ENCODE data around the gene MAP3K3.
"Not testable (repeated sequence)": the region's sequence is repeated elsewhere in the genome, so short reads cannot be mapped to it uniquely, and the experiment has no call there.

Gene MAP3K3

GRCh38 chr17:63718988-63719387 is 96.8 kb downstream of the MAP3K3 start:
- no peak overlapping the region for H3K4me3 ChIP-seq (ENCODE audit: insufficient read depth in 1 of 2, low read depth in 1 of 2, low read length in 2 of 2)
- no peak overlapping the region for H3K27ac ChIP-seq (ENCODE audit: low read length, poor library complexity, severe bottlenecking)
- no peak overlapping the region for H2BK120ac ChIP-seq (ENCODE audit: low read depth, low read length)
- H3K79me1 ChIP-seq (replicated peaks; ENCODE audit: low read length, poor library complexity, severe bottlenecking), result peaks cover 11% of the 10 kb centered on the region
- no peaks in the 10 kb centered on the region for H3K9me3 ChIP-seq (ENCODE audit: control insufficient read depth, low read length)
- no peak overlapping the region for H3K14ac ChIP-seq (ENCODE audit: low read length in 2 of 2)
- no peak overlapping the region for H2BK12ac ChIP-seq (ENCODE audit: low read length in 2 of 2)
- no peak overlapping the region for H3K4me2 ChIP-seq (ENCODE audit: low read length, poor library complexity, severe bottlenecking)
- no peak overlapping the region for H2BK5ac ChIP-seq (ENCODE audit: low read depth, low read length, poor library complexity, severe bottlenecking)
- no peak overlapping the region for H3K23ac ChIP-seq (ENCODE audit: low read length in 2 of 2)
- H3K18ac ChIP-seq (ENCODE audit: low read depth in 1 of 2, low read length in 2 of 2), result no peak overlapping the region
- no peak overlapping the region for H2AK5ac ChIP-seq (ENCODE audit: low read length, severe bottlenecking)
- no peaks in the 10 kb centered on the region for H3K4me1 ChIP-seq (ENCODE audit: control insufficient read depth, insufficient read depth, low read depth, low read length)
- no peak overlapping the region for H2AFZ ChIP-seq (ENCODE audit: low read depth, low read length)
- H3K9ac ChIP-seq (ENCODE audit: low read length), result no peak overlapping the region
- H4K8ac ChIP-seq (ENCODE audit: low read length), result no peak overlapping the region
- H3K4ac ChIP-seq (ENCODE audit: low read depth in 1 of 2, low read length in 2 of 2), result no peak overlapping the region
- H4K91ac ChIP-seq (ENCODE audit: low read length), result no peak overlapping the region
- peaks cover 7 to 50% of the 10 kb centered on the region in 2 experiments for H3K36me3 ChIP-seq (ENCODE audit: control insufficient read depth in 1 of 2, insufficient read depth in 2 of 2, low read depth in 1 of 2, low read length in 2 of 2)
- no peak overlapping the region for H2BK15ac ChIP-seq (ENCODE audit: low read depth, poor library complexity, severe bottlenecking)
- DNase-seq, result no peak
- no peaks in the 10 kb centered on the region for H3K27me3 ChIP-seq (ENCODE audit: control insufficient read depth in 1 of 2, insufficient read depth in 1 of 2, low read length in 2 of 2)
- 89% methylated on average over 4 of the region's 5 CpGs for WGBS

DNA sequence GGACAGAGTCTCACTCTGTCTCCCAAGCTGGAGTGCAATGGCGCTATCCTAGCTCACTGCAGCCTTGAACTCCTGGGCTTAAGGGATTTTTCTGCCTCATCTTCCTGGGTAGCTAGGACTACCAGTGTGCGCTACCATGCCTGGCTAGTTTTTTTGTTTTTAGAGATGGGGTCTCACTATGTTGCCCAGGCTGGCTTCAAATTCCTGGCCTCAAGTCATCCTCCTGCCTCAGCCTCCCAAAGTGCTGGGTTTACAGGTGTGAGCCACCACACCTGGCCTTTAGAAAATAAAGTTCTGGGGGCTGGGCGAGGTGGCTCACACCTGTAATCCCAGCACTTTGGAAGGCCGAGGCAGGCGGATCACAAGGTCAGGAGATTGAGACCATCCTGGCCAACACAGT is 98.0 kb downstream of the MAP3K3 start:
- not testable (repeated sequence) for H4K8ac ChIP-seq (ENCODE audit: low read length); H4K91ac ChIP-seq (ENCODE audit: low read length); H3K23ac ChIP-seq (ENCODE audit: low read length in 2 of 2); H3K4me2 ChIP-seq (ENCODE audit: low read length, poor library complexity, severe bottlenecking); H2AFZ ChIP-seq (ENCODE audit: low read depth, low read length); H3K27me3 ChIP-seq (ENCODE audit: control insufficient read depth in 1 of 2, insufficient read depth in 1 of 2, low read length in 2 of 2); H2AK5ac ChIP-seq (ENCODE audit: low read length, severe bottlenecking); H3K27ac ChIP-seq (ENCODE audit: low read length, poor library complexity, severe bottlenecking); H2BK15ac ChIP-seq (ENCODE audit: low read depth, poor library complexity, severe bottlenecking); H2BK12ac ChIP-seq (ENCODE audit: low read length in 2 of 2); H2BK120ac ChIP-seq (ENCODE audit: low read depth, low read length); DNase-seq; H3K18ac ChIP-seq (ENCODE audit: low read depth in 1 of 2, low read length in 2 of 2); H2BK5ac ChIP-seq (ENCODE audit: low read depth, low read length, poor library complexity, severe bottlenecking); H3K4me1 ChIP-seq (ENCODE audit: control insufficient read depth, insufficient read depth, low read depth, low read length); H3K4me3 ChIP-seq (ENCODE audit: insufficient read depth in 1 of 2, low read depth in 1 of 2, low read length in 2 of 2); H3K14ac ChIP-seq (ENCODE audit: low read length in 2 of 2); H3K9ac ChIP-seq (ENCODE audit: low read length); H3K9me3 ChIP-seq (ENCODE audit: control insufficient read depth, low read length); H3K4ac ChIP-seq (ENCODE audit: low read depth in 1 of 2, low read length in 2 of 2)
- H3K36me3 ChIP-seq (ENCODE audit: control insufficient read depth in 1 of 2, insufficient read depth in 2 of 2, low read depth in 1 of 2, low read length in 2 of 2), result peaks cover 3 to 50% of the 10 kb centered on the region in 2 experiments
- WGBS, result 98% methylated on average over 5 of the region's 5 CpGs
- peaks cover 11% of the 10 kb centered on the region for H3K79me1 ChIP-seq (replicated peaks; ENCODE audit: low read length, poor library complexity, severe bottlenecking)

GRCh38 chr17:63722403-63722802 is 100.2 kb downstream of the MAP3K3 start:
- H3K9ac ChIP-seq (ENCODE audit: low read length), result no peak overlapping the region
- no peaks in the 10 kb centered on the region for H3K4me1 ChIP-seq (ENCODE audit: control insufficient read depth, insufficient read depth, low read depth, low read length)
- H3K27me3 ChIP-seq (ENCODE audit: control insufficient read depth in 1 of 2, insufficient read depth in 1 of 2, low read length in 2 of 2), result no peaks in the 10 kb centered on the region
- H2BK12ac ChIP-seq (ENCODE audit: low read length in 2 of 2), result no peak overlapping the region
- peaks cover 6 to 56% of the 10 kb centered on the region in 2 experiments for H3K36me3 ChIP-seq (ENCODE audit: control insufficient read depth in 1 of 2, insufficient read depth in 2 of 2, low read depth in 1 of 2, low read length in 2 of 2)
- H2AFZ ChIP-seq (ENCODE audit: low read depth, low read length), result no peak overlapping the region
- no peak overlapping the region for H2AK5ac ChIP-seq (ENCODE audit: low read length, severe bottlenecking)
- no peak overlapping the region for H4K91ac ChIP-seq (ENCODE audit: low read length)
- H3K4me2 ChIP-seq (ENCODE audit: low read length, poor library complexity, severe bottlenecking), result no peak overlapping the region
- H3K18ac ChIP-seq (ENCODE audit: low read depth in 1 of 2, low read length in 2 of 2), result no peak overlapping the region
- no peak overlapping the region for H3K4me3 ChIP-seq (ENCODE audit: insufficient read depth in 1 of 2, low read depth in 1 of 2, low read length in 2 of 2)
- peaks cover 11% of the 10 kb centered on the region for H3K79me1 ChIP-seq (replicated peaks; ENCODE audit: low read length, poor library complexity, severe bottlenecking)
- H4K8ac ChIP-seq (ENCODE audit: low read length), result no peak overlapping the region
- DNase-seq, result no peak
- H3K9me3 ChIP-seq (ENCODE audit: control insufficient read depth, low read length), result no peaks in the 10 kb centered on the region
- no peak overlapping the region for H2BK15ac ChIP-seq (ENCODE audit: low read depth, poor library complexity, severe bottlenecking)
- no CpG with 5 or more reads among the region's 2 CpGs for WGBS
- no peak overlapping the region for H3K14ac ChIP-seq (ENCODE audit: low read length in 2 of 2)
- no peak overlapping the region for H3K4ac ChIP-seq (ENCODE audit: low read depth in 1 of 2, low read length in 2 of 2)
- no peak overlapping the region for H2BK120ac ChIP-seq (ENCODE audit: low read depth, low read length)
- no peak overlapping the region for H3K27ac ChIP-seq (ENCODE audit: low read length, poor library complexity, severe bottlenecking)
- H2BK5ac ChIP-seq (ENCODE audit: low read depth, low read length, poor library complexity, severe bottlenecking), result no peak overlapping the region
- no peak overlapping the region for H3K23ac ChIP-seq (ENCODE audit: low read length in 2 of 2)

GRCh38 chr17:63735691-63736090 is 113.5 kb downstream of the MAP3K3 start:
- no peak overlapping the region for H3K9ac ChIP-seq (ENCODE audit: low read length)
- H3K27ac ChIP-seq (ENCODE audit: low read length, poor library complexity, severe bottlenecking), result no peak overlapping the region
- peaks cover 5 to 11% of the 10 kb centered on the region in 2 experiments for H3K36me3 ChIP-seq (ENCODE audit: control insufficient read depth in 1 of 2, insufficient read depth in 2 of 2, low read depth in 1 of 2, low read length in 2 of 2)
- H2AK5ac ChIP-seq (ENCODE audit: low read length, severe bottlenecking), result no peak overlapping the region
- H3K9me3 ChIP-seq (ENCODE audit: control insufficient read depth, low read length), result no peaks in the 10 kb centered on the region
- no peak overlapping the region for H2BK5ac ChIP-seq (ENCODE audit: low read depth, low read length, poor library complexity, severe bottlenecking)
- H2BK12ac ChIP-seq (ENCODE audit: low read length in 2 of 2), result no peak overlapping the region
- H3K4me2 ChIP-seq (ENCODE audit: low read length, poor library complexity, severe bottlenecking), result no peak overlapping the region
- no peak overlapping the region for H2BK15ac ChIP-seq (ENCODE audit: low read depth, poor library complexity, severe bottlenecking)
- peaks cover 21% of the 10 kb centered on the region for H3K79me1 ChIP-seq (replicated peaks; ENCODE audit: low read length, poor library complexity, severe bottlenecking)
- H3K4me3 ChIP-seq (ENCODE audit: insufficient read depth in 1 of 2, low read depth in 1 of 2, low read length in 2 of 2), result no peak overlapping the region
- H3K4me1 ChIP-seq (ENCODE audit: control insufficient read depth, insufficient read depth, low read depth, low read length), result peaks cover 5% of the 10 kb centered on the region
- no peak overlapping the region for H4K8ac ChIP-seq (ENCODE audit: low read length)
- WGBS, result 94% methylated on average over 8 of the region's 8 CpGs
- no peak overlapping the region for H3K18ac ChIP-seq (ENCODE audit: low read depth in 1 of 2, low read length in 2 of 2)
- no peak overlapping the region for H4K91ac ChIP-seq (ENCODE audit: low read length)
- no peak overlapping the region for H2BK120ac ChIP-seq (ENCODE audit: low read depth, low read length)
- no peak overlapping the region for H3K23ac ChIP-seq (ENCODE audit: low read length in 2 of 2)
- no peaks in the 10 kb centered on the region for H3K27me3 ChIP-seq (ENCODE audit: control insufficient read depth in 1 of 2, insufficient read depth in 1 of 2, low read length in 2 of 2)
- no peak for DNase-seq
- no peak overlapping the region for H2AFZ ChIP-seq (ENCODE audit: low read depth, low read length)
- no peak overlapping the region for H3K4ac ChIP-seq (ENCODE audit: low read depth in 1 of 2, low read length in 2 of 2)
- no peak overlapping the region for H3K14ac ChIP-seq (ENCODE audit: low read length in 2 of 2)

All from mesenchymal stem cell (in vitro differentiated cells and primary cell).